Daoy (cell line): ENCODE results near the gene TMEM250. TPM values are rescaled to one million over a fixed set of nuclear protein-coding genes. Genes with fewer than 3 reads are reported as not detected.
A peak's percentile ranks its signal among the peaks of the same experiment; 100 is the strongest.

Source experiments
- DNase-seq: peaks from one replicate; pipeline ENCODE4 v3.0.0-alpha.2; 2015; ENCODE audit warnings: low read depth
- total RNA-seq: library from RNA; depleted of rRNA; stranded (reverse); fragments of >200 nt; shearing (Covaris generic); gene quantifications from 2 replicates; pipeline ENCODE4 v1.2.3, GENCODE V29; 2014

Gene TMEM250
- total RNA-seq, 1 experiment from 2014 or later, result 49.5 TPM

GRCh38 chr9:136132512-136133050 is 13.9 kb upstream of the TMEM250 start:
- DNase-seq, result no peak

DNA sequence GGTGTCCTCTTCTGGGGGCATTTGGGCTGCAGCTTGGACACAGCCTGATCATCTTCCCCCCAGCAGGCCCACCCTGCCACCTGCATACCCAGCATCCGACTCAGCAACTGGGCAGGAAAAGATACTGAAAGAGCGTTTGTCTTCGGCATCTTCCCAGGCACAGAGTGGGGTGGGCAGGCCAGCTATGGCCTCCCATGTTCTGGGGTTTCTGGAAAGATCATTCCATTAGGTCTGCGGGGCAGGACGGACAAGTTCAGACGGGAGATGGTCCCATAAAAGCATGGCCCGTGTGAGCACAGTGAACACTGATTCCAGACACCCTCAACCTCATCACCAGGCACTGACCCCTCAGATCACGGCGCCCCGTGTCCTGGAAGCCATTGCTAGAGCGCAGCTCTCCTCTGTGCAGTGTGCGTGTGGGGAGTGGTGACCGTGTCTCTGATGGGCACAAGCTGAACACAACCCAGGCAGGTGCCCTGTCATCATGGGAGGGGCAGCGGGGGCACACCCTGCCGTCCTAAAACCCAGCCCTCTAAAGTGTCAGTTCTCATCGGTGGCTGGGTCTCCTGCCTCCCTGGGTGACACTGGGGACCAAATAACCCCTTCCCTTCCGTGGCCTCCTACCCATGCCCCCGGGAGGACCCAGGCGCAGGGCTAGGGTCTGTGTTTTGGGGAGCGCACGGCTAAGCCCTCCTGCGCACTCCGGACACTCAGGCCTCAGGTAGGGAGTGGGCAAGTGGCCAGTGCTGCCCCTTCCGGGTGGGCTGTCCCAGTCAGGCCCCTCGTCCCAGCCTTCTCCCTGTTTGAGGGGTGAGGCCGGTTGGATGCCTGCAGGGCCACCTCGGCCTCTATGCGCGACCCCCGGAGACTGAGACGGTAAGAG is 13.2 kb upstream of the TMEM250 start:
- DNase-seq, result no peak

- DNase-seq, result no peak
Observed at GRCh38 chr9:136129176-136129575, 10.5 kb upstream of the TMEM250 start.

DNA sequence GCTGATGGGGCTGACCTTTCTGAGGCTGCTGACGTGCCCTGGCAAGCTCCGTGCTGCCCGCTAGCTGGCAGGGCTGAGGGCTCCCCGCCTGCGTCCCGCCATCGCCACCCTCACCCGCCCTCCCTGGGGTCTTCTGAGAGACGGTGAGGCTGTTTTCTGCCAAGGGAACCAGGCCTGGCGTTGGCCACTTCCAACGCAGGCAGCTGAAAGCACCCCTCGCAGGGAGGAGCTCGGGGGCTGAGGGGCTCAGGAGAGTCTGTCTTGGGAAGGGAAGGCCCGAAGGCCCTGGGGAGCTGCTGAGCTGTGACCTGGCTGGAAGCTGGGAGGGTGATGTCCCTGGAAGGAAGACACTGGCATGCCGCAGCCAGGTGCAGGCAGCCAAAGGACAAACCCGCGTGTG is 9.8 kb upstream of the TMEM250 start:
- no peak for DNase-seq

DNA sequence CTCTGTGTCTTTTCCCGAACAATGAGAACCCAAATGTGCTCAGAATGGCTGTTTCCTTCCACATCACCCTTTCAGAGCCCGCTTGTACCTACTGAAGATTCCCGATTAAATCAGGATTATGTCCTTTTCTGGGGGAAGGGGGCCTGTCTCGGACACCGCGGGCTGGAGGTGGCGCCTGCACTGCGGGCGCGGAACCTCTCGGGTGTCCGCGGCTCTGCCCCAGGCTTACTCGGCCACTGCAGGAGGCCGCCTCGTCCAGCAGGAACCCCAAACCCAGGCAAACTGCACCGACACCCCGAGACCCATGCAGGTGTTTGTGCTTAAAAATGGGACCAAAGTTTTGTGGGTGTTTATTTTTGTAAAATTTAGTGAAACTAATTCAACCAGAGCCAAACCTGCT is 8.6 kb upstream of the TMEM250 start:
- no peak for DNase-seq

DNA sequence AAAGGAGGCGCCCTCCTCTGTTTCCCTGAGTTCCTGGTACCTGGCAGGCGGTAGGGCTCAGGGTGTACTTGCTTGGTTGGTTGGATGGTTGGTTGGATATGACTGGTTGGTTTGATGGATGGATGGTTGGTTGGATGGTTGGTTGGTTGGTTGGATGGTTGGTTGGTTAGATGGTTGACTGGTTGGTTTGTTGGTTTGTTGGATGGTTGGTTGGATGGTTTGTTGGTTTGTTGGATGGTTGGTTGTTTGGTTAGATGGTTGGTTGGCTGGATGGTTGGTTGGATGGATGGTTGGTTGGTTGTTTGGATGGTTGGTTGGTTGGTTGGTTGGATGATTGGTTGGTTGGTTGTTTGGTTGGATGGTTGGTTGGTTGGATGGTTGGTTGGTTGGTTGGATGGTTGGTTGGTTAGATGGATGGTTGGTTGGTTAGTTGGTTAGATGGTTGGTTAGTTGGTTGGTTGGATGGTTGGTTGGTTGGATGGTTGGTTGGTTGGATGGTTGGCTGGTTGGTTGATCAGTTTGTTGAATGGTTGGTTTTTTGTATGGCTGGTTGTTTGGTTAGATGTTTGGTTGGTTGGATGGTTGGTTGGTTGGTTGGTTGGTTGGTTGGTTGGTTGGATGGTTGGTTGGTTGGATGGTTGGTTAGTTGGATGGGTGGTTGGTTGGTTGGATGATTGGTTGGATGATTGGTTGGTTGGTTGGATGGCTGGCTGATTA is 6.5 kb upstream of the TMEM250 start:
- no peak for DNase-seq

DNA sequence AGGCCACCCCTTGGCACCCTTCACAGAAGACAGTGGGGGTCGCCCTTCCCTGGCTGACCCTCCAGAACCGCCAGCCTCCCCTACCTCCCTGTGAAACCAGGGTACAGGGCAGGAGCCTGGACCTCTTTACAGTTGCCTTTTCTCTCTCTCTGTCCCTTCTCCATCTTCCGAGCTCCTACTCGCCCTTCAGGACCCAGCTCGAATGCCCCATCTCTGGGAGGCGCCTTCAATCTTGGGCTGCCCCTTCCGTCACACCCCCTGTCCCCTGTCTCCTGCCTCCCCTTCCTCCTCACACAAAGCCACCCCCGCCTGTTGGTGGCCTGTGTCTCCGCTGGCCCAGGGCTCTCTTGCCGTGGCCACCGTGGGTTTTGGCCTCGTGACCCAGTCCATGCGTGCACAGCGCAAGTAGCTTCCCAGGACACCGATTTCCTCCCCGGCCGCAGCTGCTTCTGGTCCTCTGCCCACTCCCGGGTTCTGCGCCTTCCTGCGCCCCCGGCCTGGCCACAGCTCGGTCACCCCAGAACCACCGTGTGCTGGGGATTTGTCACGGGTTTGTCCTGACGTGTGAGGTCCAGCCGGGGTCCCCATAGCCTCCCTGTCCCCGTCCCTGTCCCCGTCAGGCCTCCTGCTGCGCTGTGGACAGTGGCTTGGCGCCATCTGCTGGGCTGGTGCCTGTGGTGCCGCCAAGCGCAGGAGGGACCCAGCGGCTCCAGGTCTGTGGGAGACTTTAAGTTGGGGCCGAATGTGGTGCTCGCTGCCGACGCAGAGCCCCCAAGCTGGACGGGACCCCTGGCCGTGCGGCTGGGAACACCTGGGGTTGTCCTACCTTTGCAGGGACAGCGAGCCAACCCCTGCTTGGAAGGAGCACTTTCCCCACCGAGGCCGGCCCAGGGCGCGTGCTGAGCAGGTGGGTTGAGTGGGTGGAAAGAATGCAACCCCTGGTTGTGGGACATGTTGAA is 4.0 kb upstream of the TMEM250 start:
- peak; percentile 76 for DNase-seq

GRCh38 chr9:136121801-136122200 is 3.1 kb upstream of the TMEM250 start:
- DNase-seq, result no peak

DNA sequence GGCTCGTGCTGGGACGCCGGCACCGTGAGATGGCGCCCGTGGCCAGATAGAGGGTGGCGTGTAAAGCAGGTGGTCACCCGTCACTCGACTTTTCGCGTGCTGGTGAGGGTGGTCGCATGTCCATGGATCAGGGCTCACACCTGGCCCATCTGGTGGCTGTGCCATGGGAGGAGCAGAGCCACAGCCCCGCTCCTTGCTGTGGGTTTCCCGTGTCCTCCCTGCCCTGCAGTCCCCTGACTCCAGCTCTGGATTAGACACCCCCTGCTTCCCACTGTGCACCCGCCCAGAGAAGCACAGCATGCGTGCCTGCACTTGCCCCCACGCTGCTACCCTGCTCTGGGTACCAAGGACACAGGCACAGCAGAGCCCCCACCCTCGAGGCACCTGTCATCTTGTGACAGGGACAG is 1.8 kb upstream of the TMEM250 start:
- DNase-seq, result no peak

- DNase-seq, result no peak
Observed at GRCh38 chr9:136119883-136120393, 1.3 kb upstream of the TMEM250 start.

GRCh38 chr9:136119061-136119882 is 597 bp upstream of the TMEM250 start:
- DNase-seq, result peak; percentile 73

GRCh38 chr9:136117916-136118319 is 757 bp downstream of the TMEM250 start:
- no peak for DNase-seq

GRCh38 chr9:136117291-136117915 is 1.3 kb downstream of the TMEM250 start:
- no peak for DNase-seq

GRCh38 chr9:136116360-136117098 is 2.1 kb downstream of the TMEM250 start:
- DNase-seq, result no peak

DNA sequence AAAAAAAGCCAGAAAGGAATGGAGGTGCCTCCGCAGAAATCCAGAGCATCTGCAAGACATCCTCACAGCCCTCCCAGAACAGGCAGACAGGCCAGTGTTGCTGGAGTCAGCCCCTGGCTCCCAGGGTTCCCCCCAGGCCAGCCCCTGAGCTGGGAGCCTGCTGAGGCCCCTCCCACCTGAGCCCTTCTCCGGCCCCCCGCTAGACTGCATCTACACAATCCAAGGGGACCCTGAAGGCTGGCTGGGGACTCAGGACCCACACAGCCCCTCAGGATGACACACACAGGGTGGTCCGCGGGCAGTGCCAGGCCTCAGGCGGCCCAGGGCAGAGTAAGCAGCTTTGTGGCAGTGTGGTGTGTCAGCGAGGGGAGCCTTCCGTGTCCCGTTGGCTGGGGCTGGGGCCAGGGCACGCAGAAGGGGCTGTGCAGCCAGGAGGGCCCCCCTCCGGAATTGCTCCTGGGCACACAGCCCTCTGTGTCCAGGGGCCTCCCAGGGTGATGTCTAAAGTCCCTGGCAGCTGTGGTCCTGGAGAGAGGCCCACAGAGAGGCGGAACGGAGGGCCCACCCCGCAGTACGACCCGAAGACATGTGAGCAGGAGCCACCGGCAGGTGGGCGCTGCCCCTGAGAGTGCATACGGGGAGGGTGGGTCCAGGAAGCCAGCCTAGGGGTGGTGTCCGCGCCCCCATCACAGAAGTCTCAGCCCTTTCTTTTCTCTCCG is 2.9 kb downstream of the TMEM250 start:
- DNase-seq, result no peak

GRCh38 chr9:136115206-136115605 is 3.5 kb downstream of the TMEM250 start:
- no peak for DNase-seq

DNA sequence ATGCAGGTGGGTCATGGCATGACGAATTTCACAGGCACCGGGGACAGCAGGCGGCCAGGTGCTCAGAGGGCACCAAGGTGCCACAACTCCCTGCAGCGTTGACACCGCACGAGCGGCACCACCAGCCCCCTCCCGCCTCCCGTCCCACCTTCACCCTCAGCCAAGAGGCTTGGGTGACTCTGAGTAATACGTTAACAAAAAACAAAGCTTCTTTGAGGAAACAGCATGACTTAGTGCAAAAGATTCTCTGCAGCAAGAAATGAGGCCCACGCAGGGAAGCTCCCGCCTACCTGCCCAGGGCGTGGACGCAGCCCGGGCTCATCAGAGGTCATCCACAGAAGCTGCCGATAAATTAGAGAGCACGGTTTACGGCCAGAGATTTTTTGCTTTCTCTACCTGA is 4.1 kb downstream of the TMEM250 start:
- no peak for DNase-seq

DNA sequence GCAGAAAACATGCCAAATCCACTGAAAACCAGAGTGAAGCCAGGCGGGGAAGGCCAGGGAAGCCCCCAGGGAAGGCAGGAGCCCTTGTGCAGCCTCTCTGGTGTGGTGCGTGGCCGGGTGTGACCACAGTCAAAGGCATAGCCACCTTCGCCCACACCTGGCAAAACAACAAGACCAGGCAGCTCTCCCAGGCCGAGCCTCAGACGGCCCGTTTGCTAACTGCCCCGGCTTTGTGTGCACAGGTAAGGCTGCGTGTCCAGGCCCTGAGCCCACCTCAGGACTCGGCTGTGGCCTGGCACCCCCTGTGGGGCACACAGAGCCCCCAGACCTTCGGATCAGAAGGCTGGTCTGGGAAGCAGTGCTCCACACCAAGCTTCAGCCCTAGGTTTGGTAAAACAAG is 6.1 kb downstream of the TMEM250 start:
- DNase-seq, result no peak

DNA sequence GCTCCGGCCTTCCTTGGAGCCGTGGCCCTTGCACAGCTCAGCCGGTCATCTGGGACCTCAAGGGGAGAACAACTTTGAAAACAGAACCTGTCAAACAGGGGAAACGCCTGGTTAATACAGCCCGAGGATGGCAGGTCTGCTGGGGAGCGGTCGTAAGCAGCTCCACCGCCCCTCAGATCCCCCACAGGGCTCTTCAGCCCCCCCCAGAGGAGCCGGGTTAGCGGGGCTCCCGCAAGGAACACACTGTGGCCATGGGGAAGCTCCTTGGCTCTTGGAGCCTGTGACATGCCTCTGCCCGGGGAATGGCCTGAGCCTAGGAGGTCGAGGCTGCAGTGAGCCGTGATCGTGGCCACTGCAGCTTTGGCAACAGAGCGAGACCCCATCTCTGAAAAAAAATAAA is 6.8 kb downstream of the TMEM250 start:
- no peak for DNase-seq
